ENCODE data around the gene MED23. TPM values are rescaled to one million over a fixed set of nuclear protein-coding genes. Genes with fewer than 3 reads are reported as not detected.
A peak's percentile ranks its signal among the peaks of the same experiment; 100 is the strongest.

MED23 gene
- polyA plus RNA-seq, 1 of the 3 experiments (the other 2 are of a cell fraction) = 10.1 TPM

DNA sequence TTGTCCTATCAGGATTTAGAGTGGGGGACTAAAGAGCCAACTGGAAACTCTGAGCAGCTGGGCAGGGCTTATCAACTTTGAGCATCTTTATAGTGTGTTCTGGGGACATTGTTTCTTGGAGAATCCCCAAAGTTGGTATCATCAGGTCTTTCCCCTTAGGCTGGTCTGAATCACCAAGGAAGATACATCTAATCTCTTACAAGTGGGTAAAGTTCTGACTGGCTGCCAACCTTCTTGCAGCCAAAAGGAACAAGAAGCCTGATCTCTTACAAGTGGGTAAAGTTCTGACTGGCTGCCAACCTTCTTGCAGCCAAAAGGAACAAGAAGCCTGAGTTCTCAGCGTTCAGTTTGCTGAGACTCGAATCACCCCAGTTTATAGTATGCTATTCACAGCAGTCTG is 1.6 kb upstream of the MED23 start:
- no peak overlapping the region for H3K4me3 ChIP-seq (ENCODE audit: low read depth in 2 of 2, low read length in 1 of 2)
- 0% methylated on average over 2 of the region's 2 CpGs for WGBS (ENCODE audit: low lambda C conversion rate)
- H3K27ac ChIP-seq (ENCODE audit: low read depth in 2 of 2, low read length in 1 of 2) = no peak overlapping the region
- CTCF ChIA-PET = interaction anchor here (1.3 to 4.1 kb wide), 3 partner anchors 14 to 744 kb away, joined by 5 to 60 read pairs (median 18); no protein-coding TSS in a partner anchor
- H2AFZ ChIP-seq (ENCODE audit: low read depth) = no peak overlapping the region; the same call in 1 of the 2 replicates
- peaks cover 18% of the 10 kb centered on the region for H3K79me2 ChIP-seq (ENCODE audit: insufficient read depth)
- peaks cover 7% of the 10 kb centered on the region for H3F3A ChIP-seq (replicated peaks; ENCODE audit: insufficient read depth)
- H3K9ac ChIP-seq = no peak overlapping the region
- POLR2A ChIA-PET = no interaction called here
- no peaks in the 10 kb centered on the region for H3K9me3 ChIP-seq
- no peaks in the 10 kb centered on the region; the same call in 1 of the 2 replicates for H3K27me3 ChIP-seq (ENCODE audit: insufficient read depth)
- TF ChIP-seq EP300 (IDR thresholded peaks at IDR 0.05; ENCODE audit: borderline replicate concordance in 1 of 2, low read depth in 1 of 2, low read length in 1 of 2) (no peak), FOXJ3 (CRISPR knock-in tag; IDR thresholded peaks at IDR 0.05) (no peak), RXRA (IDR thresholded peaks at IDR 0.05; ENCODE audit: borderline replicate concordance, low read depth) (no peak), MXI1 (IDR thresholded peaks at IDR 0.05; ENCODE audit: low read depth, low read length) (no peak), EZH2phosphoT487 (IDR thresholded peaks at IDR 0.05; ENCODE audit: borderline replicate concordance, low read depth) (no peak), PBX3 (IDR thresholded peaks at IDR 0.05) (no peak), YY1 (IDR thresholded peaks at IDR 0.05; ENCODE audit: low read depth) (no peak), ELF1 (IDR thresholded peaks at IDR 0.05) (no peak), TAF1 (IDR thresholded peaks at IDR 0.05; ENCODE audit: borderline replicate concordance, low read depth, low read length) (no peak), GABPA (IDR thresholded peaks at IDR 0.05; ENCODE audit: low read depth) (no peak), GATA2 (CRISPR knock-in tag; IDR thresholded peaks at IDR 0.05) (no peak), SMC3 (IDR thresholded peaks at IDR 0.05; ENCODE audit: low read depth, low read length) (no peak), MEF2A (IDR thresholded peaks at IDR 0.05; ENCODE audit: borderline replicate concordance, low read depth) (no peak), NRF1 (IDR thresholded peaks at IDR 0.05; ENCODE audit: low read depth, low read length) (no peak)
- TF ChIP-seq, protein P1, sequence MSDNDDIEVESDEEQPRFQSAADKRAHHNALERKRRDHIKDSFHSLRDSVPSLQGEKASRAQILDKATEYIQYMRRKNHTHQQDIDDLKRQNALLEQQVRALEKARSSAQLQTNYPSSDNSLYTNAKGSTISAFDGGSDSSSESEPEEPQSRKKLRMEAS (IDR thresholded peaks at IDR 0.05; ENCODE audit: low read depth) = no peak
- no peak for DNase-seq
- peaks cover 10 to 16% of the 10 kb centered on the region in 2 experiments for H3K36me3 ChIP-seq (replicated peaks in 1 of 2; ENCODE audit: control insufficient read depth in 1 of 2, insufficient read depth in 2 of 2, low read length in 1 of 2)
- H4K20me1 ChIP-seq (ENCODE audit: insufficient read depth) = no peaks in the 10 kb centered on the region
- H3K4me1 ChIP-seq (ENCODE audit: control insufficient read depth in 1 of 2, insufficient read depth in 2 of 2, low read depth in 1 of 2, low read length in 1 of 2) = peaks cover 0 to 9% of the 10 kb centered on the region in 2 experiments; a peak in 2 of 4 replicates
- no peak overlapping the region for H3K4me2 ChIP-seq
- no peaks in the 10 kb centered on the region for H3K9me2 ChIP-seq

DNA sequence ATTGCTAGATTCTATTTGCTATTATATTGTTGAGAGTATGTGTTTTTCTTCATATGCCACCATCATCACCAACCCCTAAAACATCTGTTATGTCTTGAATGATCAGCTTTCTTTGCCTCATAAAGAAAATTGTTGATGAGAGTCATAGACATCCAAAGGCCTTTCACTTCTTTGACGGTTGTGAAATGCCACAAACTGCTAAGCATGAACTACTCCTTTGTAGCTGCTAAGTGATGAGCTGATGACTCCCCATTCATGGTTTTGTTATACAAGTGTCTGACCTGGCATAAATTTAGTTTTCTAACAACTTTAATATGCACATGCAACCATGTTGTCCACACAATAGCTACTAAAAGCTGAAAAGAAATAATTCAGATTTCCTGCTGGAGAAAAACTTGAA is 684 bp upstream of the MED23 start:
- H3K4me1 ChIP-seq (ENCODE audit: control insufficient read depth in 1 of 2, insufficient read depth in 2 of 2, low read depth in 1 of 2, low read length in 1 of 2) = peaks cover 0 to 9% of the 10 kb centered on the region in 2 experiments; a peak in 2 of 4 replicates
- no peaks in the 10 kb centered on the region for H3K9me2 ChIP-seq
- peak overlapping the region; percentile 92 for H2AFZ ChIP-seq (ENCODE audit: low read depth)
- no peak for DNase-seq
- H3K4me2 ChIP-seq = 0 out of 2 replicates have a peak overlapping the region, but pooled peaks have one; percentile 53
- H3K36me3 ChIP-seq (replicated peaks in 1 of 2; ENCODE audit: control insufficient read depth in 1 of 2, insufficient read depth in 2 of 2, low read length in 1 of 2) = peaks cover 20 to 25% of the 10 kb centered on the region in 2 experiments
- H3K79me2 ChIP-seq (ENCODE audit: insufficient read depth) = peaks cover 18% of the 10 kb centered on the region
- no peak overlapping the region for H3K4me3 ChIP-seq (ENCODE audit: low read depth in 2 of 2, low read length in 1 of 2)
- ChIA-PET CTCF (interaction anchor here (0.6 to 4.1 kb wide), 41 partner anchors 8 to 748 kb away, joined by 3 to 60 read pairs (median 5); partner anchors contain the start of gene ENPP3), POLR2A (interaction anchor here (1.0 kb wide), 1 partner anchor 743 kb away, joined by 3 read pairs; no protein-coding TSS in a partner anchor)
- WGBS (ENCODE audit: low lambda C conversion rate) = 50% methylated on average over 1 of the region's 1 CpG
- H3K27ac ChIP-seq (ENCODE audit: low read depth in 2 of 2, low read length in 1 of 2) = no peak overlapping the region
- no peaks in the 10 kb centered on the region; the same call in 1 of the 2 replicates for H3K27me3 ChIP-seq (ENCODE audit: insufficient read depth)
- no peaks in the 10 kb centered on the region for H3K9me3 ChIP-seq
- no peaks in the 10 kb centered on the region for H4K20me1 ChIP-seq (ENCODE audit: insufficient read depth)
- H3F3A ChIP-seq (replicated peaks; ENCODE audit: insufficient read depth) = peaks cover 7% of the 10 kb centered on the region
- no peak overlapping the region for H3K9ac ChIP-seq
- TF ChIP-seq, protein P1 (IDR thresholded peaks at IDR 0.05; ENCODE audit: low read depth) = no peak
- TF ChIP-seq MEF2A (IDR thresholded peaks at IDR 0.05; ENCODE audit: borderline replicate concordance, low read depth) (no peak), PBX3 (IDR thresholded peaks at IDR 0.05) (no peak), RAD21 (IDR thresholded peaks at IDR 0.05; ENCODE audit: low read length) (no peak), FOXM1 (IDR thresholded peaks at IDR 0.05; ENCODE audit: low read depth) (no peak), TCF12 (IDR thresholded peaks at IDR 0.05) (no peak), EP300 (IDR thresholded peaks at IDR 0.05; ENCODE audit: borderline replicate concordance in 1 of 2, low read depth in 1 of 2, low read length in 1 of 2) (no peak), FOSL2 (IDR thresholded peaks at IDR 0.05; ENCODE audit: borderline replicate concordance, low read depth) (no peak), ELF1 (IDR thresholded peaks at IDR 0.05) (no peak), YY1 (IDR thresholded peaks at IDR 0.05; ENCODE audit: low read depth) (no peak), JUND (IDR thresholded peaks at IDR 0.05) (no peak), SIN3A (IDR thresholded peaks at IDR 0.05; ENCODE audit: borderline replicate concordance, low read depth, low read length) (no peak), SMC3 (IDR thresholded peaks at IDR 0.05; ENCODE audit: low read depth, low read length) (no peak), NRF1 (IDR thresholded peaks at IDR 0.05; ENCODE audit: low read depth, low read length) (no peak), GATA2 (CRISPR knock-in tag; IDR thresholded peaks at IDR 0.05) (no peak)

Data from SK-N-SH (cell line).